H9 (cell line): Measurements from ENCODE around the gene ZCCHC7. TPM values are rescaled to one million over a fixed set of nuclear protein-coding genes. Genes with fewer than 3 reads are reported as not detected.

ENCODE experiments used
- DNase-seq: peaks from one replicate; pipeline ENCODE4 v3.0.0-alpha.2; 2017
- H2AFZ ChIP-seq: one replicate; pipeline ENCODE4 v1.6.1; 2013; ENCODE audit warnings: mild to moderate bottlenecking, low read length, control low read depth, moderate library complexity
- H2AK5ac ChIP-seq: 2 replicates; pipeline ENCODE4 v1.6.1; 2013; ENCODE audit warnings: low read length, control low read depth, mixed read lengths; ENCODE audit not compliant: insufficient read length
- H2BK120ac ChIP-seq: one replicate; pipeline ENCODE4 v1.6.1; 2013; ENCODE audit warnings: low read depth, mild to moderate bottlenecking, low read length, control low read depth, inconsistent platforms; ENCODE audit not compliant: poor library complexity, severe bottlenecking
- H2BK12ac ChIP-seq: 2 replicates; pipeline ENCODE4 v1.6.1; 2013; ENCODE audit warnings: low read length, control low read depth, mixed read lengths, low read depth; ENCODE audit not compliant: insufficient read length
- H2BK15ac ChIP-seq: 2 replicates; pipeline ENCODE4 v1.6.1; 2013; ENCODE audit warnings: low read depth, low read length, control low read depth
- H2BK20ac ChIP-seq: one replicate; pipeline ENCODE4 v1.6.1; 2013; ENCODE audit warnings: low read depth, mild to moderate bottlenecking, low read length, control low read depth, inconsistent platforms; ENCODE audit not compliant: poor library complexity, severe bottlenecking
- H2BK5ac ChIP-seq: 2 replicates; pipeline ENCODE4 v1.6.1; 2013; ENCODE audit warnings: low read length, control low read depth, mixed read lengths; ENCODE audit not compliant: insufficient read length
- H3K14ac ChIP-seq: 2 replicates; pipeline ENCODE4 v1.6.1; 2013; ENCODE audit warnings: low read length, control low read depth; ENCODE audit not compliant: insufficient read depth
- H3K18ac ChIP-seq: 2 replicates; pipeline ENCODE4 v1.6.1; 2013; ENCODE audit warnings: low read depth, mild to moderate bottlenecking, mixed read lengths, low read length, control low read depth; ENCODE audit not compliant: insufficient read length
- H3K23ac ChIP-seq: 2 replicates; pipeline ENCODE4 v1.6.1; 2013; ENCODE audit warnings: low read length, control low read depth, mixed read lengths, low read depth; ENCODE audit not compliant: insufficient read length
- H3K23me2 ChIP-seq: 2 replicates; pipeline ENCODE4 v1.6.1; 2013; ENCODE audit warnings: low read depth, mild to moderate bottlenecking, mixed read lengths, low read length, control low read depth; ENCODE audit not compliant: insufficient read length, poor library complexity, severe bottlenecking
- H3K27ac ChIP-seq: 2 replicates; pipeline ENCODE4 v1.5.1; 2013; ENCODE audit warnings: low read length, control low read depth, mixed read lengths, low read depth; ENCODE audit not compliant: insufficient read length
- H3K27me3 ChIP-seq: 2 replicates; pipeline ENCODE4 v1.6.1; 2013; ENCODE audit warnings: low read length, control low read depth, inconsistent platforms; ENCODE audit not compliant: insufficient read depth
- H3K4ac ChIP-seq: 2 replicates; pipeline ENCODE4 v1.6.1; 2013; ENCODE audit warnings: low read depth, mild to moderate bottlenecking, control low read depth, inconsistent platforms, low read length, moderate library complexity
- H3K4me1 ChIP-seq: 2 replicates; pipeline ENCODE4 v1.6.1; 2013; ENCODE audit warnings: low read length, control low read depth, inconsistent platforms; ENCODE audit not compliant: insufficient read depth
- H3K4me2 ChIP-seq: 2 replicates; pipeline ENCODE4 v1.6.1; 2013; ENCODE audit warnings: low read length, control low read depth, mixed read lengths; ENCODE audit not compliant: insufficient read length, insufficient read depth
- H3K56ac ChIP-seq: 2 replicates; pipeline ENCODE4 v1.6.1; 2013; ENCODE audit warnings: low read depth, mild to moderate bottlenecking, mixed read lengths, low read length, control low read depth; ENCODE audit not compliant: insufficient read length
- H3K79me1 ChIP-seq: 2 replicates; pipeline ENCODE4 v1.6.1; 2013; ENCODE audit warnings: low read depth, mild to moderate bottlenecking, moderate library complexity, low read length, control low read depth, inconsistent platforms; ENCODE audit not compliant: insufficient read depth, poor library complexity, severe bottlenecking
- H3K79me2 ChIP-seq: 2 replicates; pipeline ENCODE4 v1.6.1; 2013; ENCODE audit warnings: low read length, control low read depth, inconsistent platforms; ENCODE audit not compliant: insufficient read depth
- H3K9ac ChIP-seq: 2 replicates; pipeline ENCODE4 v1.6.1; 2013; ENCODE audit warnings: low read length, control low read depth, mixed read lengths; ENCODE audit not compliant: insufficient read length; ENCODE audit errors: extremely low read depth
- H3K9me3 ChIP-seq: one replicate; pipeline ENCODE4 v1.6.1; 2013; ENCODE audit warnings: low read depth, low read length, inconsistent platforms; ENCODE audit not compliant: control insufficient read depth
- H3T11ph ChIP-seq: one replicate; pipeline ENCODE4 v1.6.1; 2013; ENCODE audit warnings: mild to moderate bottlenecking, low read length, control low read depth, inconsistent platforms
- H4K20me1 ChIP-seq: one replicate; pipeline ENCODE4 v1.6.1; 2013; ENCODE audit not compliant: control insufficient read depth, insufficient read length, insufficient read depth
- H4K5ac ChIP-seq: 2 replicates; pipeline ENCODE4 v1.6.1; 2013; ENCODE audit warnings: low read depth, mild to moderate bottlenecking, mixed read lengths, low read length, control low read depth; ENCODE audit not compliant: insufficient read length
- H4K8ac ChIP-seq: replicated peaks from 2 replicates; pipeline ENCODE4 v1.6.1; 2013; ENCODE audit warnings: low read length, control low read depth, mixed read lengths, low read depth; ENCODE audit not compliant: insufficient read length
- H4K91ac ChIP-seq: 2 replicates; pipeline ENCODE4 v1.6.1; 2013; ENCODE audit warnings: low read depth, mild to moderate bottlenecking, moderate library complexity, mixed read lengths, low read length, control low read depth; ENCODE audit not compliant: insufficient read length
- H3K27ac Mint-ChIP-seq, 3 experiments: 2 replicates in 2 of 3; 3 replicates in 1 of 3; pipeline ENCODE4 v1.8.0; 2020 to 2021; ENCODE audit warnings: mixed read lengths in 3 of 3, mild to moderate bottlenecking in 1 of 3, moderate library complexity in 1 of 3
- H3K27me3 Mint-ChIP-seq: 2 replicates; pipeline ENCODE4 v1.8.0; 2021; ENCODE audit warnings: low read depth, mild to moderate bottlenecking, moderate library complexity, mixed read lengths
- H3K36me3 Mint-ChIP-seq, 3 experiments: 2 replicates in 2 of 3; 3 replicates in 1 of 3; pipeline ENCODE4 v1.8.0; 2020 to 2021; ENCODE audit warnings: low read depth in 3 of 3, mixed read lengths in 3 of 3; ENCODE audit not compliant: insufficient read depth in 1 of 3
- H3K4me1 Mint-ChIP-seq, 2 experiments: 2 replicates each; pipeline ENCODE4 v1.8.0; 2020; ENCODE audit warnings: mixed read lengths in 2 of 2
- H3K4me3 Mint-ChIP-seq, 2 experiments: 2 replicates in 1 of 2; 3 replicates in 1 of 2; pipeline ENCODE4 v1.8.0; 2020 to 2021; ENCODE audit warnings: mild to moderate bottlenecking in 2 of 2, mixed read lengths in 2 of 2, moderate library complexity in 1 of 2
- H3K9me3 Mint-ChIP-seq, 2 experiments: 2 replicates in 1 of 2; 3 replicates in 1 of 2; pipeline ENCODE4 v1.8.0; 2020; ENCODE audit warnings: mild to moderate bottlenecking in 2 of 2, mixed read lengths in 2 of 2, moderate library complexity in 1 of 2
- CTCF ChIP-seq: fragments of 200-600 bp; sonication (generic); conservative IDR thresholded peaks from 3 replicates; pipeline ENCODE4 v1.8.0; 2021; ENCODE audit warnings: antibody characterized with exemption, mild to moderate bottlenecking
- WGBS: extraction: QIAGEN DNeasy Blood & Tissue Kit; methylation state at CpG from one replicate; pipeline ENCODE4 v1.1.7; 2013; ENCODE audit warnings: missing lambda C conversion rate, low lambda C conversion rate, mixed read lengths; ENCODE audit not compliant: insufficient read length; ENCODE audit errors: extremely low coverage; 5-methylcytosine and 5-hydroxymethylcytosine counted together
- total RNA-seq: library from RNA; stranded (reverse); gene quantifications from 2 replicates; pipeline ENCODE4 v1.2.1, GENCODE V29; 2021

Gene ZCCHC7
- total RNA-seq, 1 experiment from 2014 or later = 20.3 TPM

- Mint-ChIP-seq H3K4me1 (peaks cover 14 to 23% of the 10 kb centered on the region in 2 experiments), H3K4me3 (no peak overlapping the region), H3K27ac (no peak overlapping the region), H3K36me3 (no peaks in the 10 kb centered on the region), H3K27me3 (no peaks in the 10 kb centered on the region), H3K9me3 (no peaks in the 10 kb centered on the region)
- no peak overlapping the region for H3K4me2 ChIP-seq
- no peak overlapping the region for H4K8ac ChIP-seq
- no peak overlapping the region for H3K23ac ChIP-seq
- H3K23me2 ChIP-seq = no peaks in the 10 kb centered on the region
- H3K4ac ChIP-seq = no peak overlapping the region
- H2BK5ac ChIP-seq = no peak overlapping the region
- WGBS = no CpG with 5 or more reads among the region's 4 CpGs
- H2BK12ac ChIP-seq = no peak overlapping the region
- H2AK5ac ChIP-seq = no peak overlapping the region
- no peak overlapping the region for H2BK20ac ChIP-seq
- no peak for DNase-seq
- H3K27me3 ChIP-seq = no peaks in the 10 kb centered on the region
- H3K14ac ChIP-seq = no peak overlapping the region
- no peak overlapping the region for H4K5ac ChIP-seq
- no peak overlapping the region for H3K27ac ChIP-seq
- H3K79me2 ChIP-seq = no peaks in the 10 kb centered on the region
- H2AFZ ChIP-seq = no peak overlapping the region
- H3K79me1 ChIP-seq = no peaks in the 10 kb centered on the region
- H4K91ac ChIP-seq = no peak overlapping the region
- no peak overlapping the region for H2BK15ac ChIP-seq
- H3K4me1 ChIP-seq = peaks cover 4% of the 10 kb centered on the region; the same call in 1 of the 2 replicates
- H3K9me3 ChIP-seq = no peaks in the 10 kb centered on the region
- H3K18ac ChIP-seq = no peak overlapping the region
- TF ChIP-seq CTCF = no peak
- H3K9ac ChIP-seq = no peak overlapping the region
- H2BK120ac ChIP-seq = no peak overlapping the region
- H3K56ac ChIP-seq = no peak overlapping the region
- no peak overlapping the region for H3T11ph ChIP-seq
- H4K20me1 ChIP-seq = no peaks in the 10 kb centered on the region
Observed at GRCh38 chr9:37338218-37338617, 217.8 kb downstream of the ZCCHC7 start.
